Spleen (tissue), 11 donors: ENCODE results near the gene KIAA0408. TPM values are rescaled to one million over a fixed set of nuclear protein-coding genes. Genes with fewer than 3 reads are reported as not detected.
"Not testable (repeated sequence)": the region's sequence is repeated elsewhere in the genome, so short reads cannot be mapped to it uniquely, and the experiment has no call there.

Experiments used
- DNase-seq: peaks from one replicate; pipeline ENCODE4 v3.0.0-alpha.2; 2020
- H3K27ac ChIP-seq, 8 donors: fragments of 200-600 bp; sonication (generic) in 7 of 8; 1 replicate in 4 of 8; 2 replicates in 4 of 8; pipeline versions ENCODE4 v1.5.0 to v1.8.0; 2016 to 2021; ENCODE audit warnings: inconsistent platforms in 4 of 8, mild to moderate bottlenecking in 4 of 8, moderate library complexity in 1 of 8
- H3K27me3 ChIP-seq, 7 donors: fragments of 200-600 bp; sonication (generic) in 6 of 7; replicated peaks in 1 of 7; 1 replicate in 4 of 7; 2 replicates in 3 of 7; pipeline versions ENCODE4 v1.5.0 to v1.8.0; 2016 to 2021; ENCODE audit warnings: inconsistent platforms in 3 of 7, mild to moderate bottlenecking in 1 of 7
- H3K36me3 ChIP-seq, 6 donors: fragments of 200-600 bp; sonication (generic) in 5 of 6; 1 replicate in 4 of 6; 2 replicates in 2 of 6; pipeline versions ENCODE4 v1.5.0 to v1.8.0; 2016 to 2021; ENCODE audit warnings: inconsistent platforms in 2 of 6
- H3K4me1 ChIP-seq, 6 donors: fragments of 200-600 bp; sonication (generic) in 5 of 6; 1 replicate in 3 of 6; 2 replicates in 3 of 6; pipeline versions ENCODE4 v1.5.0 to v1.8.0; 2016 to 2021; ENCODE audit warnings: inconsistent platforms in 3 of 6
- H3K4me3 ChIP-seq, 8 donors: fragments of 200-600 bp; sonication (generic) in 7 of 8; 1 replicate in 4 of 8; 2 replicates in 4 of 8; pipeline versions ENCODE4 v1.5.0 to v1.8.0; 2016 to 2021; ENCODE audit warnings: inconsistent platforms in 4 of 8, mild to moderate bottlenecking in 4 of 8, moderate library complexity in 2 of 8
- H3K9me3 ChIP-seq, 8 donors: fragments of 200-600 bp; sonication (generic) in 7 of 8; 1 replicate in 4 of 8; 2 replicates in 4 of 8; pipeline versions ENCODE4 v1.5.0 to v1.8.0; 2016 to 2021; ENCODE audit warnings: inconsistent platforms in 4 of 8
- CTCF ChIP-seq, 11 experiments: fragments of 200-600 bp in 7 of 11; fragments of 450-650 bp in 4 of 11; sonication (generic) in 4 of 11; IDR thresholded peaks in 8 of 11; conservative IDR thresholded peaks in 3 of 11; 1 replicate in 7 of 11; 2 replicates in 4 of 11; pipeline versions ENCODE4 v1.4.0 to v1.8.0; 2016 to 2021; ENCODE audit warnings: antibody characterized with exemption in 11 of 11, inconsistent platforms in 4 of 11, mild to moderate bottlenecking in 1 of 11
- POLR2A ChIP-seq, 3 donors: fragments of 450-650 bp; IDR thresholded peaks; one replicate each; pipeline ENCODE4 v1.5.1; 2017; ENCODE audit warnings: antibody characterized with exemption in 3 of 3, mild to moderate bottlenecking in 1 of 3
- POLR2AphosphoS5 ChIP-seq, 3 donors: sonication (generic); formaldehyde crosslinking; IDR thresholded peaks; one replicate each; pipeline ENCODE4 v1.5.1; 2017; ENCODE audit warnings: antibody characterized with exemption in 3 of 3
- WGBS, 5 donors: extraction: QIAGEN DNeasy Blood & Tissue Kit in 3 of 5; methylation state at CpG; one replicate each; pipeline versions ENCODE4 v1.1.5 to v1.1.7; 2013 to 2018; 5-methylcytosine and 5-hydroxymethylcytosine counted together
- intact Hi-C: fragments of 100-400 bp; cut with DNase I; formaldehyde crosslinking; loops from one replicate; pipeline ENCODE4 v1.15.0; 2023; ENCODE audit warnings: low total_unique reads
- polyA plus RNA-seq, 3 donors: library from polyadenylated mRNA; stranded (reverse); fragments of 200-250 nt; gene quantifications; one replicate each; pipeline ENCODE4 v1.2.1, GENCODE V29; 2013
- small RNA-seq, 4 donors: library from RNA; depleted of rRNA; stranded (forward); fragments of <200 nt; gene quantifications; one replicate each; pipeline ENCODE3, GENCODE V24; 2016
- total RNA-seq, 7 donors: library from RNA; depleted of rRNA in 3 of 7; stranded (reverse); fragments of >200 nt in 3 of 7; fragmentation: NEBNext Ultra II Directional in 4 of 7; extraction: Animal tissue kit (Norgen Biotek cat#: 25700) in 4 of 7; gene quantifications; one replicate each; pipeline versions ENCODE4 v1.1.0 to v1.2.1, GENCODE V29; 2016 to 2021
- donor health status: healthy with polysubstance abuse.
- donor health status: DM: no; HTN: no; CAD: no; lungs with moderate emphysema.
- donor health status: DM: no; HTN: no; CAD: no.
- donor health status: Bipolar disorder and iron deficiency.
- donor health status: healthy.
- donor health status: DM: no; HTN: no; CAD: no.
- donor health status: DM: yes; HTN: yes; CAD: no.

Gene KIAA0408
- total and polyA plus RNA-seq, 10 donors, result 0.65 to 6.6 (median 2.5) TPM

GRCh38 chr6:127420556-127420955, 38.6 kb downstream of the KIAA0408 start:
- Histone ChIP-seq H3K27ac (no peak overlapping the region), H3K36me3 (no peaks in the 10 kb centered on the region), H3K4me1 (peaks cover 0 to 8% (median 2%) of the 10 kb centered on the region in 6 donors), H3K27me3 (no peaks in the 10 kb centered on the region), H3K9me3 (no peaks in the 10 kb centered on the region), H3K4me3 (no peak overlapping the region)
- TF ChIP-seq POLR2A (IDR thresholded peaks at IDR 0.05), result no peak
- TF ChIP-seq CTCF (IDR thresholded peaks at IDR 0.05 in 8 of 11, conservative IDR thresholded peaks at IDR 0.05 in 3 of 11), result peak in 7 of 11 experiments; percentile 31 to 56 (median 41)
- intact Hi-C loops, result loop anchor here (10.0 kb wide), 1 partner anchor 116 kb away; no protein-coding TSS in a partner anchor
- peak; percentile 74 for DNase-seq
- WGBS, 5 donors, result 0 to 2% (median 0%) methylated on average over 2 of the region's 2 CpGs

GRCh38 chr6:127415096-127415495, 44.1 kb downstream of the KIAA0408 start:
- Histone ChIP-seq H3K27me3 (no peaks in the 10 kb centered on the region), H3K4me3 (no peak overlapping the region), H3K27ac (no peak overlapping the region), H3K9me3 (no peaks in the 10 kb centered on the region), H3K4me1 (peaks cover 0 to under 1% (median 0%) of the 10 kb centered on the region in 6 donors), H3K36me3 (no peaks in the 10 kb centered on the region)
- intact Hi-C loops, result no loop called here
- no peak for TF ChIP-seq CTCF (IDR thresholded peaks at IDR 0.05 in 8 of 11, conservative IDR thresholded peaks at IDR 0.05 in 3 of 11)
- TF ChIP-seq POLR2AphosphoS5 (IDR thresholded peaks at IDR 0.05), result no peak
- no peak for TF ChIP-seq POLR2A (IDR thresholded peaks at IDR 0.05)
- DNase-seq, result no peak
- 81 to 98% (median 87%) methylated on average over 2 of the region's 2 CpGs for WGBS, 5 donors

GRCh38 chr6:127413123-127413522, 46.1 kb downstream of the KIAA0408 start:
- DNase-seq, result peak; percentile 52

GRCh38 chr6:127412016-127412415, 47.2 kb downstream of the KIAA0408 start:
- H3K27ac ChIP-seq, intact Hi-C loops, H3K4me3 ChIP-seq, DNase-seq, H3K27me3 ChIP-seq, H3K4me1 ChIP-seq, H3K9me3 ChIP-seq, H3K36me3 ChIP-seq: not testable (repeated sequence)
- 90 to 98% (median 96%) methylated on average over 8 of the region's 8 CpGs for WGBS, 5 donors

More at GRCh38 chr6:127413123-127413522, 46.1 kb downstream of the KIAA0408 start:
- H3K9me3 ChIP-seq, H3K27me3 ChIP-seq, H3K4me1 ChIP-seq, H3K27ac ChIP-seq, H3K4me3 ChIP-seq, intact Hi-C loops, H3K36me3 ChIP-seq: not testable (repeated sequence)
- WGBS, 5 donors, result 81 to 89% (median 84%) methylated on average over 4 of the region's 4 CpGs

Small RNA genes lying within 50 kb of the gene (small RNA-seq; reads per million reads assigned to genes)
- 0 reads per million in 4 donors for gene KIAA0408

Other genes starting within 250 kb of the KIAA0408 start
- 100 to 1,000 TPM in 2 of 7 donors, 10 to 100 TPM in 5; 43.9 to 125 (median 79.3) TPM for gene RNF146, start 192.5 kb downstream of the KIAA0408 start, total RNA-seq
- gene RNF146, start 192.5 kb downstream of the KIAA0408 start, polyA plus RNA-seq, result 10 to 100 TPM; 31.5 to 48.9 (median 41.7) TPM
- 10 to 100 TPM; 41.0 to 60.4 (median 50.4) TPM for gene ECHDC1, start 115.8 kb downstream of the KIAA0408 start, total RNA-seq
- 10 to 100 TPM; 31.3 to 44.0 (median 43.2) TPM for gene ECHDC1, start 115.8 kb downstream of the KIAA0408 start, polyA plus RNA-seq
- not detected for gene C6orf58, start 117.8 kb upstream of the KIAA0408 start, total RNA-seq
- under 1 TPM in 1 of 3 donors, not detected in 2; 0.11 TPM for gene C6orf58, start 117.8 kb upstream of the KIAA0408 start, polyA plus RNA-seq